ENCODE results near the gene CPED1.

DNA sequence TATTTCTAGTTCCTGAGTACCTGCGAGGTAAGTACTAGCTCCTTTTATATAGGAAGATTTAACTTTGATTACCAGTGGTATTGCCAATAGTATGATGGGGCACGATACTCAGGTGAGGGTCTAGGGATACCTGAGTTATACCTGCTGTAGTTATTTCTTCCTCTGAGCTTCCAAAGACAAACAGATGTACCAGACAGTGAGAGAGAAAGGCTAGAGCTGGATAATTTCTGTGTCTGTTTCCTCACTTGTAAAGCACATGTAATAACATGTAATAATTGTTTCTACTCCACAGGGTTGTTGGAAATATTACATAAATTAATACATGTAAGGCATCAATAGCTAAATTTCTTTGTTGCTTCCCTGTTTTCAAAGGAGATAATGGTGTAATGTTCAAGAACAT lies 53.7 kb downstream of the CPED1 start:
- TF ChIP-seq, protein P1, sequence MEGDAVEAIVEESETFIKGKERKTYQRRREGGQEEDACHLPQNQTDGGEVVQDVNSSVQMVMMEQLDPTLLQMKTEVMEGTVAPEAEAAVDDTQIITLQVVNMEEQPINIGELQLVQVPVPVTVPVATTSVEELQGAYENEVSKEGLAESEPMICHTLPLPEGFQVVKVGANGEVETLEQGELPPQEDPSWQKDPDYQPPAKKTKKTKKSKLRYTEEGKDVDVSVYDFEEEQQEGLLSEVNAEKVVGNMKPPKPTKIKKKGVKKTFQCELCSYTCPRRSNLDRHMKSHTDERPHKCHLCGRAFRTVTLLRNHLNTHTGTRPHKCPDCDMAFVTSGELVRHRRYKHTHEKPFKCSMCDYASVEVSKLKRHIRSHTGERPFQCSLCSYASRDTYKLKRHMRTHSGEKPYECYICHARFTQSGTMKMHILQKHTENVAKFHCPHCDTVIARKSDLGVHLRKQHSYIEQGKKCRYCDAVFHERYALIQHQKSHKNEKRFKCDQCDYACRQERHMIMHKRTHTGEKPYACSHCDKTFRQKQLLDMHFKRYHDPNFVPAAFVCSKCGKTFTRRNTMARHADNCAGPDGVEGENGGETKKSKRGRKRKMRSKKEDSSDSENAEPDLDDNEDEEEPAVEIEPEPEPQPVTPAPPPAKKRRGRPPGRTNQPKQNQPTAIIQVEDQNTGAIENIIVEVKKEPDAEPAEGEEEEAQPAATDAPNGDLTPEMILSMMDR (IDR thresholded peaks at IDR 0.05) = no peak
- no peak for TF ChIP-seq POLR2A (IDR thresholded peaks at IDR 0.05)
